H7 (cell line): ENCODE results near the gene CHAD. TPM values are rescaled to one million over a fixed set of nuclear protein-coding genes. Genes with fewer than 3 reads are reported as not detected.
"Not testable (repeated sequence)": the region's sequence is repeated elsewhere in the genome, so short reads cannot be mapped to it uniquely, and the experiment has no call there.

ENCODE experiments used
- DNase-seq: peaks from one replicate; pipeline ENCODE4 v3.0.0; 2012
- H3K27me3 ChIP-seq: 2 replicates; pipeline ENCODE4 v1.6.0; 2011; ENCODE audit warnings: mild to moderate bottlenecking, low read length; ENCODE audit not compliant: control insufficient read depth, insufficient read depth
- H3K36me3 ChIP-seq: replicated peaks from 2 replicates; pipeline ENCODE4 v1.5.1; 2011; ENCODE audit warnings: low read length; ENCODE audit not compliant: control insufficient read depth, insufficient read depth
- H3K4me3 ChIP-seq: 2 replicates; pipeline ENCODE4 v1.5.1; 2011; ENCODE audit warnings: low read depth, mild to moderate bottlenecking, control low read depth, low read length, moderate library complexity; ENCODE audit not compliant: insufficient read depth
- total RNA-seq: library from RNA; depleted of rRNA; stranded (reverse); fragments of >200 nt; shearing (Covaris generic); gene quantifications from 2 replicates; pipeline ENCODE4 v1.2.3, GENCODE V29; 2014; rRNA removed

Gene CHAD
- total RNA-seq, 1 experiment from 2014 or later, result not detected

DNA sequence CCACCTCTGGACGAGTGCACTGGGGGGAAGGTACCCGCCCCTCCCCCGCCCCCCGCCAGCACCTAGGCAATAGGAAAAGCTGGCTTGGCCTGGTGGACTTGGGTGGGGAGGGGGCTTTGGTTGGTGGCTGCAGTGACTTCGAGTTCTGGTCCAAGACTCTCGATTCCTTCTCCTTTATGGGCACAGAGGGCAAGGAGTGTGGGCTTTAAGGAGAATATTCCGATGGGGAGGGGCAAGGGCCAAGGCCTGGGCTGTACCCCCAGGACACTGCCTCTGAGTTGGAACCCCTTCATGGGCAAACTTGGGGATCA, 42.3 kb downstream of the CHAD start:
- Histone ChIP-seq H3K36me3 (no peaks in the 10 kb centered on the region; the same call in 1 of the 2 replicates), H3K27me3 (peaks cover 7% of the 10 kb centered on the region)

GRCh38 chr17:50425682-50426471, 42.8 kb downstream of the CHAD start, which contains the start of gene ACSF2:
TSS of gene ACSF2 (plus strand) at chr17:50426218. CDS start at chr17:50426262, 44 bp downstream.
- peaks cover 7% of the 10 kb centered on the region for H3K27me3 ChIP-seq
- H3K36me3 ChIP-seq, result no peaks in the 10 kb centered on the region
- H3K4me3 ChIP-seq, result peak within 1 kb of the TSS; percentile 60
- DNase-seq, result peak; percentile 92

More for the DNA sequence above, 42.3 kb downstream of the CHAD start:
- peak overlapping the region; percentile 60 for H3K4me3 ChIP-seq
- no peak for DNase-seq

DNA sequence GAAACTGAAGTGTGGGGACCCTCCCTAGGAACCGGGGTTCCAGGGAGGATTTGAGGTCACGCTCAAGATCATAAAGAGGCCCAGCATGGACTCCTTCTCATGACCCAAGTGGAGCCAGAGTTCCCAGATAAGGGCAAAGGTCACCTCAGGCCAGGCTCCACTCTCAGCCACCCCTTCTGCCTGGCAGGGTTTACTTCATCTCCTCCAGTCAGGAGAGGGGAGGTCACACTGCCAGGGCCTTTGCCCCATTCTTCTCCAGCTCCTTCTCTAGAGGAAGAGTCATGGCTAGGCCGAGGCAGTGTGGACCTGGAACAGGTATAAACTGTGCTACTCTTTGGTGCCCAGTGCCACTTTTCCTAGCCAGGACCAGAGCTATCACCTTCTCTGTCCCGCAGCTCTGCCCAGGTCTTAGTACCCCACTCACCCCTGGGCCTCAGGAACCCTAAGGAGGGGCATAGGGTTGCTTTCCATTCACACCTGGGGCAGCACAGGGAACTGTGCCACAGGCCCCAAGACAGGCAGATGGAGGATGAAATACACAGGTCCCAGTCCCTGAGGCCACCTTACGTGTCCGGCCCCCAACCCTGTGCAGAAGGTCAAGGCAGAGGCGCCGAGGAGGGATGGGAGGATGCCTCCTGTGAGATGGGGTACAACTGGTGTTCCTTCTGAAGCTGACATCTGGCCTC, 43.5 kb downstream of the CHAD start:
- peaks cover 7% of the 10 kb centered on the region for H3K27me3 ChIP-seq
- no peak for DNase-seq

DNA sequence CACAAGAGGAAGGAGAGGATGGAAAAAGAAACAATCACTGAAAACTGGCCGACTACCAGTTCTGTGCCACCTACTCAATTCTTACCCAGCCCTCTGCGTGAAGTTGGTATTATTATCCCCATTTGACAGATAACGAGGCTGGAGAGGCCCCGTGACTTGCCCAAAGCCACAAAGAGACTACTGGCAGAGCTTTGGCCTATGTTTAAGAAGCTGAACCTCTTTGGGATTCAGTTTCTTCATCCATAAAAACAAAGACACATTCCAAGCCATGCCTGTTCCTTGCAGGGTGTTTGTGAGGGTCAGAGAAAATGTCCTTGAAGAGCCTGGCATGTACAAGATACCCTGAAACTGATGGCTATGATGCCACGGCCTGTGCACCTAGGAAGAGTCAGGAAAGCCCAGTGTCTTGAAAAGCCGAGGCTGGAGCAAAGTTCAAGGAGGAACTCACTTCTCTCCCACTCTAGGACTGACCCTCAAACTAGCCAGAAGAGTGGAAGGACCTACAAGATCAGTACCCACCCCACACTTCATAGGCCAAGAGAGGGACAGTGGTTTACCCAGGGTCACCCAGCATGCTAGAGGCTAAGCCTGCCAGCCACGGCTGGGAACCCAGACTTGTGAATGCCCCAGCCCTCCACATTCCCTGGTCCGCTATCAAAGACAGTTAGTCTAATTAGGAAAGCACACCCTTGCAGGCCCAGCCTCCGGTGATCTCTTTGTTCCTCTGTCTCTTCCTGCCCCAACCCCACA, 44.3 kb downstream of the CHAD start:
- H3K4me3 ChIP-seq, result no peak overlapping the region
- no peaks in the 10 kb centered on the region for H3K36me3 ChIP-seq
- peaks cover 7% of the 10 kb centered on the region for H3K27me3 ChIP-seq
- no peak for DNase-seq

More for the DNA sequence above, 43.5 kb downstream of the CHAD start:
- H3K36me3 ChIP-seq, result no peaks in the 10 kb centered on the region
- H3K4me3 ChIP-seq, result peak overlapping the region; percentile 60

GRCh38 chr17:50423553-50424159, 45.0 kb downstream of the CHAD start:
- Histone ChIP-seq H3K4me3 (no peak overlapping the region), H3K27me3 (peaks cover 7% of the 10 kb centered on the region), H3K36me3 (no peaks in the 10 kb centered on the region)
- peak; percentile 33 for DNase-seq

GRCh38 chr17:50422738-50423137, 45.9 kb downstream of the CHAD start:
- DNase-seq, result no peak
- H3K4me3 ChIP-seq, result no peak overlapping the region
- H3K36me3 ChIP-seq, result no peaks in the 10 kb centered on the region
- peaks cover 7% of the 10 kb centered on the region for H3K27me3 ChIP-seq

GRCh38 chr17:50421308-50422051, 47.2 kb downstream of the CHAD start:
- H3K4me3 ChIP-seq, result no peak overlapping the region
- H3K27me3 ChIP-seq, result peaks cover 7% of the 10 kb centered on the region
- DNase-seq, result no peak
- H3K36me3 ChIP-seq, result no peaks in the 10 kb centered on the region

GRCh38 chr17:50420419-50421112, 48.1 kb downstream of the CHAD start:
- DNase-seq, result no peak
- Histone ChIP-seq H3K36me3 (no peaks in the 10 kb centered on the region), H3K4me3 (no peak overlapping the region), H3K27me3 (peaks cover 7% of the 10 kb centered on the region)

DNA sequence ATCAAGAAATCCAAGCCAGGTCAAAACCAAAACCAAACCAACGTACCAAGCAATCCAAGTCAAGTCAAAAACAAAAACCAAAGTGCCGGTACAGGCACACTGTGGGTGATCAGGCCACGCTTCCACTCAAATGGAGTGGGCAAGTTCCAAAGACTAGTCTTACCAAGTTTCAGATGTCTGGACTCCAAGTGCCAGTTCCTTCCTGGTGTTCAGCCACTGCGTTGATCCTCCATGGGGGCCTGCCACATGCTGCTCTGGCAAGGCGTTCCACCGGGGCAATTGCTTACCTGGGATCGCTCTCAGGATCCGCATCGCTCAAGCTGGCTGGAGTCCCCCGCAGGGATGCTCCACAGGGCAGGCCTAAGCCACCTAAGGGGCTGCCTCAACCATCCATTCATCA, 49.1 kb downstream of the CHAD start:
- not testable (repeated sequence) for DNase-seq

GRCh38 chr17:50414808-50415207, 53.9 kb downstream of the CHAD start:
- no peak overlapping the region for H3K4me3 ChIP-seq
- no peak for DNase-seq
- H3K27me3 ChIP-seq, result no peaks in the 10 kb centered on the region
- no peaks in the 10 kb centered on the region for H3K36me3 ChIP-seq

More for the DNA sequence above, 49.1 kb downstream of the CHAD start:
- H3K27me3 ChIP-seq, H3K4me3 ChIP-seq, H3K36me3 ChIP-seq: not testable (repeated sequence)

Other genes with a start within 250 kb of the CHAD start
- gene TMEM92, start 194.4 kb downstream of the CHAD start, total RNA-seq, result 7.3 and 7.5 TPM in 2 replicates
- 47.5 and 54.3 TPM in 2 replicates for gene XYLT2, start 122.8 kb downstream of the CHAD start, total RNA-seq
- 55.5 and 86.3 TPM in 2 replicates for gene MRPL27, start 95.7 kb downstream of the CHAD start, total RNA-seq
- 21.7 and 28.2 TPM in 2 replicates for gene EME1, start 95.7 kb downstream of the CHAD start, total RNA-seq
- 105 and 119 TPM in 2 replicates for gene LRRC59, start 71.4 kb downstream of the CHAD start, total RNA-seq
- 14.8 and 16.2 TPM in 2 replicates for gene ACSF2, start 42.7 kb downstream of the CHAD start, total RNA-seq
- 28.4 and 38.1 TPM in 2 replicates for gene RSAD1, start 10.0 kb upstream of the CHAD start, total RNA-seq
- gene MYCBPAP, start 39.6 kb upstream of the CHAD start, total RNA-seq, result 0.62 and 3.2 TPM in 2 replicates
- gene EPN3, start 63.9 kb upstream of the CHAD start, total RNA-seq, result 0.07 and 0.87 TPM in 2 replicates
- 31.0 and 42.6 TPM in 2 replicates for gene SPATA20, start 78.3 kb upstream of the CHAD start, total RNA-seq
- 1.5 and 1.9 TPM in 2 replicates for gene CACNA1G, start 91.8 kb upstream of the CHAD start, total RNA-seq
- gene ABCC3, start 166.0 kb upstream of the CHAD start, total RNA-seq, result 0.33 and 0.48 TPM in 2 replicates
- 42.0 and 46.0 TPM in 2 replicates for gene ANKRD40, start 239.0 kb upstream of the CHAD start, total RNA-seq